ENCODE data around the gene CARMIL1. TPM values are rescaled to one million over a fixed set of nuclear protein-coding genes. Genes with fewer than 3 reads are reported as not detected.

Gene CARMIL1
- total RNA-seq, 1 donor from 2014 or later = 1.7 TPM

GRCh38 chr6:25418454-25419052 is 139.4 kb downstream of the CARMIL1 start:
- H3K36me3 Mint-ChIP-seq (ENCODE audit: low read depth) = no peaks in the 10 kb centered on the region
- intact Hi-C loops (cut with micrococcal nuclease) = no loop called here
- no peaks in the 10 kb centered on the region for H3K9me3 Mint-ChIP-seq
- H3K27ac Mint-ChIP-seq = no peak overlapping the region
- H3K27me3 Mint-ChIP-seq (ENCODE audit: insufficient read depth) = no peaks in the 10 kb centered on the region
- H3K4me3 Mint-ChIP-seq = no peak overlapping the region
- no peak for DNase-seq (ENCODE audit: low spot score)
- peaks cover 7% of the 10 kb centered on the region for H3K4me1 Mint-ChIP-seq (ENCODE audit: low read depth)

- intact Hi-C loops (cut with micrococcal nuclease) = no loop called here
- H3K4me1 Mint-ChIP-seq (ENCODE audit: low read depth) = no peaks in the 10 kb centered on the region
- H3K4me3 Mint-ChIP-seq = no peak overlapping the region
- H3K27ac Mint-ChIP-seq = no peak overlapping the region
- no peak for DNase-seq (ENCODE audit: low spot score)
- no peaks in the 10 kb centered on the region for H3K27me3 Mint-ChIP-seq (ENCODE audit: insufficient read depth)
- H3K9me3 Mint-ChIP-seq = no peaks in the 10 kb centered on the region
- no peaks in the 10 kb centered on the region for H3K36me3 Mint-ChIP-seq (ENCODE audit: low read depth)
Observed at GRCh38 chr6:25419879-25420278, 140.7 kb downstream of the CARMIL1 start.

- H3K27me3 Mint-ChIP-seq (ENCODE audit: insufficient read depth) = no peaks in the 10 kb centered on the region
- intact Hi-C loops (cut with micrococcal nuclease) = no loop called here
- no peaks in the 10 kb centered on the region for H3K4me1 Mint-ChIP-seq (ENCODE audit: low read depth)
- no peak overlapping the region for H3K27ac Mint-ChIP-seq
- H3K4me3 Mint-ChIP-seq = no peak overlapping the region
- DNase-seq (ENCODE audit: low spot score) = no peak
- H3K36me3 Mint-ChIP-seq (ENCODE audit: low read depth) = no peaks in the 10 kb centered on the region
- H3K9me3 Mint-ChIP-seq = no peaks in the 10 kb centered on the region
Observed at GRCh38 chr6:25423358-25423757, 144.2 kb downstream of the CARMIL1 start.

- Mint-ChIP-seq H3K27ac (no peak overlapping the region), H3K9me3 (no peaks in the 10 kb centered on the region), H3K4me1 (ENCODE audit: low read depth) (no peaks in the 10 kb centered on the region), H3K4me3 (no peak overlapping the region), H3K36me3 (ENCODE audit: low read depth) (no peaks in the 10 kb centered on the region), H3K27me3 (ENCODE audit: insufficient read depth) (no peaks in the 10 kb centered on the region)
- intact Hi-C loops (cut with micrococcal nuclease) = no loop called here
- DNase-seq (ENCODE audit: low spot score) = no peak
Observed at GRCh38 chr6:25424303-25424702, 145.1 kb downstream of the CARMIL1 start.

- Mint-ChIP-seq H3K27ac (no peak overlapping the region), H3K9me3 (no peaks in the 10 kb centered on the region), H3K36me3 (ENCODE audit: low read depth) (no peaks in the 10 kb centered on the region), H3K27me3 (ENCODE audit: insufficient read depth) (peaks cover 1% of the 10 kb centered on the region), H3K4me1 (ENCODE audit: low read depth) (no peaks in the 10 kb centered on the region), H3K4me3 (no peak overlapping the region)
- no peak for DNase-seq (ENCODE audit: low spot score)
- intact Hi-C loops (cut with micrococcal nuclease) = no loop called here
Observed at GRCh38 chr6:25427549-25427948, 148.4 kb downstream of the CARMIL1 start.

- Mint-ChIP-seq H3K4me1 (ENCODE audit: low read depth) (no peaks in the 10 kb centered on the region), H3K9me3 (no peaks in the 10 kb centered on the region), H3K36me3 (ENCODE audit: low read depth) (no peaks in the 10 kb centered on the region), H3K27me3 (ENCODE audit: insufficient read depth) (peaks cover 1% of the 10 kb centered on the region), H3K27ac (no peak overlapping the region), H3K4me3 (no peak overlapping the region)
- intact Hi-C loops (cut with micrococcal nuclease) = no loop called here
- DNase-seq (ENCODE audit: low spot score) = no peak
Observed at GRCh38 chr6:25428758-25429317, 149.7 kb downstream of the CARMIL1 start.

- H3K27ac Mint-ChIP-seq = no peak overlapping the region
- H3K36me3 Mint-ChIP-seq (ENCODE audit: low read depth) = no peaks in the 10 kb centered on the region
- intact Hi-C loops (cut with micrococcal nuclease) = no loop called here
- no peak overlapping the region for H3K4me3 Mint-ChIP-seq
- peaks cover 1% of the 10 kb centered on the region for H3K27me3 Mint-ChIP-seq (ENCODE audit: insufficient read depth)
- no peaks in the 10 kb centered on the region for H3K9me3 Mint-ChIP-seq
- no peaks in the 10 kb centered on the region for H3K4me1 Mint-ChIP-seq (ENCODE audit: low read depth)
- DNase-seq (ENCODE audit: low spot score) = no peak
Observed at GRCh38 chr6:25431306-25431974, 152.3 kb downstream of the CARMIL1 start.

GRCh38 chr6:25431975-25432307 is 152.8 kb downstream of the CARMIL1 start:
- no peaks in the 10 kb centered on the region for H3K36me3 Mint-ChIP-seq (ENCODE audit: low read depth)
- no peaks in the 10 kb centered on the region for H3K9me3 Mint-ChIP-seq
- no peak overlapping the region for H3K4me3 Mint-ChIP-seq
- DNase-seq (ENCODE audit: low spot score) = no peak
- no peak overlapping the region for H3K27ac Mint-ChIP-seq
- peaks cover 1% of the 10 kb centered on the region for H3K27me3 Mint-ChIP-seq (ENCODE audit: insufficient read depth)
- no peaks in the 10 kb centered on the region for H3K4me1 Mint-ChIP-seq (ENCODE audit: low read depth)
- intact Hi-C loops (cut with micrococcal nuclease) = no loop called here

GRCh38 chr6:25434921-25435320 is 155.7 kb downstream of the CARMIL1 start:
- no peak for DNase-seq (ENCODE audit: low spot score)
- no peaks in the 10 kb centered on the region for H3K4me1 Mint-ChIP-seq (ENCODE audit: low read depth)
- intact Hi-C loops (cut with micrococcal nuclease) = no loop called here
- H3K27ac Mint-ChIP-seq = no peak overlapping the region
- peaks cover 1% of the 10 kb centered on the region for H3K27me3 Mint-ChIP-seq (ENCODE audit: insufficient read depth)
- H3K4me3 Mint-ChIP-seq = no peak overlapping the region
- no peaks in the 10 kb centered on the region for H3K9me3 Mint-ChIP-seq
- H3K36me3 Mint-ChIP-seq (ENCODE audit: low read depth) = no peaks in the 10 kb centered on the region

- Mint-ChIP-seq H3K27me3 (ENCODE audit: insufficient read depth) (peaks cover 1% of the 10 kb centered on the region), H3K4me1 (ENCODE audit: low read depth) (no peaks in the 10 kb centered on the region), H3K9me3 (no peaks in the 10 kb centered on the region), H3K4me3 (no peak overlapping the region), H3K27ac (no peak overlapping the region), H3K36me3 (ENCODE audit: low read depth) (no peaks in the 10 kb centered on the region)
- no peak for DNase-seq (ENCODE audit: low spot score)
- intact Hi-C loops (cut with micrococcal nuclease) = no loop called here
Observed at GRCh38 chr6:25435416-25435985, 156.3 kb downstream of the CARMIL1 start.

- no peak for DNase-seq (ENCODE audit: low spot score)
- H3K4me3 Mint-ChIP-seq = no peak overlapping the region
- intact Hi-C loops (cut with micrococcal nuclease) = no loop called here
- H3K36me3 Mint-ChIP-seq (ENCODE audit: low read depth) = no peaks in the 10 kb centered on the region
- H3K27ac Mint-ChIP-seq = no peak overlapping the region
- no peaks in the 10 kb centered on the region for H3K9me3 Mint-ChIP-seq
- H3K27me3 Mint-ChIP-seq (ENCODE audit: insufficient read depth) = no peaks in the 10 kb centered on the region
- H3K4me1 Mint-ChIP-seq (ENCODE audit: low read depth) = no peaks in the 10 kb centered on the region
Observed at GRCh38 chr6:25436760-25437159, 157.6 kb downstream of the CARMIL1 start.

GRCh38 chr6:25439368-25439767 is 160.2 kb downstream of the CARMIL1 start:
- H3K27ac Mint-ChIP-seq = no peak overlapping the region
- H3K27me3 Mint-ChIP-seq (ENCODE audit: insufficient read depth) = no peaks in the 10 kb centered on the region
- intact Hi-C loops (cut with micrococcal nuclease) = no loop called here
- no peaks in the 10 kb centered on the region for H3K9me3 Mint-ChIP-seq
- H3K36me3 Mint-ChIP-seq (ENCODE audit: low read depth) = no peaks in the 10 kb centered on the region
- DNase-seq (ENCODE audit: low spot score) = no peak
- no peaks in the 10 kb centered on the region for H3K4me1 Mint-ChIP-seq (ENCODE audit: low read depth)
- H3K4me3 Mint-ChIP-seq = no peak overlapping the region

GRCh38 chr6:25441663-25442270 is 162.6 kb downstream of the CARMIL1 start:
- no peak overlapping the region for H3K4me3 Mint-ChIP-seq
- no peaks in the 10 kb centered on the region for H3K27me3 Mint-ChIP-seq (ENCODE audit: insufficient read depth)
- H3K36me3 Mint-ChIP-seq (ENCODE audit: low read depth) = no peaks in the 10 kb centered on the region
- intact Hi-C loops (cut with micrococcal nuclease) = no loop called here
- H3K27ac Mint-ChIP-seq = no peak overlapping the region
- DNase-seq (ENCODE audit: low spot score) = no peak
- H3K4me1 Mint-ChIP-seq (ENCODE audit: low read depth) = no peaks in the 10 kb centered on the region
- peaks cover 12% of the 10 kb centered on the region for H3K9me3 Mint-ChIP-seq

Measured in activated T-helper 1 cell treated with anti-CD3 and anti-CD28 coated beads, Interleukin-12 subunit alpha, Interleukin-12 subunit beta, Interleukin-2, Interleukin-4 antibody, amounts not matched to agents 30 ng/mL and 10 ng/mL and 1 ng/mL, durations not matched to agents 14 hours and 24 hours and 36 hours (primary cell).